ENCODE measurements around the gene ENTREP1.

- no peak for TF ChIP-seq CTCF (conservative IDR thresholded peaks at IDR 0.05)
- no peak for TF ChIP-seq ZFX (IDR thresholded peaks at IDR 0.05)
Measured at GRCh38 chr9:69392826-69393225, 67.8 kb downstream of the ENTREP1 start.

All from C4-2B (cell line).